T-helper 2 cell treated with Interferon-gamma antibody and Interleukin-4, amounts not matched to agents 5 μg/mL and 100 μg/mL, for 36 hours (primary cell): ENCODE measurements around the gene NLGN4X.

Experiments
- DNase-seq: peaks from one replicate; pipeline ENCODE4 v3.0.0; 2021; ENCODE audit warnings: low spot score
- H3K27ac Mint-ChIP-seq: one replicate; pipeline ENCODE4 v1.8.0; 2021; ENCODE audit warnings: mild to moderate bottlenecking, mixed read lengths
- H3K27me3 Mint-ChIP-seq: one replicate; pipeline ENCODE4 v1.8.0; 2021; ENCODE audit warnings: low read depth, mixed read lengths
- H3K36me3 Mint-ChIP-seq: one replicate; pipeline ENCODE4 v1.8.0; 2021; ENCODE audit warnings: low read depth, mixed read lengths
- H3K4me1 Mint-ChIP-seq: one replicate; pipeline ENCODE4 v1.8.0; 2021; ENCODE audit warnings: low read depth, mixed read lengths
- H3K4me3 Mint-ChIP-seq: one replicate; pipeline ENCODE4 v1.8.0; 2022; ENCODE audit warnings: mild to moderate bottlenecking, moderate library complexity, mixed read lengths
- H3K9me3 Mint-ChIP-seq: one replicate; pipeline ENCODE4 v1.8.0; 2021; ENCODE audit warnings: mixed read lengths

Gene NLGN4X

GRCh38 chrX:6199486-6199885, 29.2 kb downstream of the NLGN4X start:
- H3K4me3 Mint-ChIP-seq = no peak overlapping the region
- H3K4me1 Mint-ChIP-seq = no peaks in the 10 kb centered on the region

GRCh38 chrX:6187256-6187655, 41.4 kb downstream of the NLGN4X start:
- no peaks in the 10 kb centered on the region for H3K27me3 Mint-ChIP-seq
- DNase-seq = no peak
- H3K27ac Mint-ChIP-seq = no peak overlapping the region
- no peaks in the 10 kb centered on the region for H3K9me3 Mint-ChIP-seq
- no peak overlapping the region for H3K4me3 Mint-ChIP-seq
- H3K4me1 Mint-ChIP-seq = no peaks in the 10 kb centered on the region
- H3K36me3 Mint-ChIP-seq = no peaks in the 10 kb centered on the region

More at GRCh38 chrX:6199486-6199885, 29.2 kb downstream of the NLGN4X start:
- Mint-ChIP-seq H3K9me3 (no peaks in the 10 kb centered on the region), H3K27ac (no peak overlapping the region), H3K27me3 (no peaks in the 10 kb centered on the region), H3K36me3 (no peaks in the 10 kb centered on the region)
- no peak for DNase-seq

GRCh38 chrX:6184900-6185515, 43.7 kb downstream of the NLGN4X start:
- H3K27ac Mint-ChIP-seq = no peak overlapping the region

GRCh38 chrX:6175914-6176313, 52.8 kb downstream of the NLGN4X start:
- no peak overlapping the region for H3K4me3 Mint-ChIP-seq
- no peaks in the 10 kb centered on the region for H3K9me3 Mint-ChIP-seq
- H3K36me3 Mint-ChIP-seq = no peaks in the 10 kb centered on the region
- no peaks in the 10 kb centered on the region for H3K4me1 Mint-ChIP-seq
- H3K27me3 Mint-ChIP-seq = no peaks in the 10 kb centered on the region
- no peak for DNase-seq
- H3K27ac Mint-ChIP-seq = no peak overlapping the region

More at GRCh38 chrX:6184900-6185515, 43.7 kb downstream of the NLGN4X start:
- no peak overlapping the region for H3K4me3 Mint-ChIP-seq
- no peaks in the 10 kb centered on the region for H3K9me3 Mint-ChIP-seq
- DNase-seq = no peak
- no peaks in the 10 kb centered on the region for H3K4me1 Mint-ChIP-seq
- no peaks in the 10 kb centered on the region for H3K36me3 Mint-ChIP-seq
- no peaks in the 10 kb centered on the region for H3K27me3 Mint-ChIP-seq

- no peak for DNase-seq
- Mint-ChIP-seq H3K4me3 (no peak overlapping the region), H3K27ac (no peak overlapping the region), H3K4me1 (no peaks in the 10 kb centered on the region), H3K27me3 (no peaks in the 10 kb centered on the region), H3K36me3 (no peaks in the 10 kb centered on the region), H3K9me3 (no peaks in the 10 kb centered on the region)
Observed at GRCh38 chrX:6170424-6170823, 58.2 kb downstream of the NLGN4X start.

- Mint-ChIP-seq H3K27ac (no peak overlapping the region), H3K4me3 (no peak overlapping the region), H3K27me3 (no peaks in the 10 kb centered on the region), H3K9me3 (no peaks in the 10 kb centered on the region), H3K36me3 (no peaks in the 10 kb centered on the region), H3K4me1 (no peaks in the 10 kb centered on the region)
- no peak for DNase-seq
Observed at GRCh38 chrX:6169407-6169806, 59.3 kb downstream of the NLGN4X start.

GRCh38 chrX:6163721-6164120, 64.9 kb downstream of the NLGN4X start:
- Mint-ChIP-seq H3K4me1 (no peaks in the 10 kb centered on the region), H3K27ac (no peak overlapping the region), H3K4me3 (no peak overlapping the region), H3K9me3 (no peaks in the 10 kb centered on the region), H3K27me3 (no peaks in the 10 kb centered on the region), H3K36me3 (no peaks in the 10 kb centered on the region)
- no peak for DNase-seq

- Mint-ChIP-seq H3K4me1 (no peaks in the 10 kb centered on the region), H3K27me3 (no peaks in the 10 kb centered on the region), H3K27ac (no peak overlapping the region), H3K4me3 (no peak overlapping the region), H3K9me3 (no peaks in the 10 kb centered on the region), H3K36me3 (no peaks in the 10 kb centered on the region)
- DNase-seq = no peak
Observed at GRCh38 chrX:6159468-6159867, 69.2 kb downstream of the NLGN4X start.

GRCh38 chrX:6151971-6152370, 76.7 kb downstream of the NLGN4X start:
- Mint-ChIP-seq H3K36me3 (no peaks in the 10 kb centered on the region), H3K27ac (no peak overlapping the region), H3K4me1 (no peaks in the 10 kb centered on the region), H3K27me3 (no peaks in the 10 kb centered on the region), H3K4me3 (no peak overlapping the region), H3K9me3 (no peaks in the 10 kb centered on the region)
- DNase-seq = no peak

GRCh38 chrX:6149060-6149872, 79.4 kb downstream of the NLGN4X start:
- no peak overlapping the region for H3K27ac Mint-ChIP-seq
- no peaks in the 10 kb centered on the region for H3K36me3 Mint-ChIP-seq
- H3K9me3 Mint-ChIP-seq = no peaks in the 10 kb centered on the region
- no peaks in the 10 kb centered on the region for H3K4me1 Mint-ChIP-seq
- no peak for DNase-seq
- H3K4me3 Mint-ChIP-seq = no peak overlapping the region
- no peaks in the 10 kb centered on the region for H3K27me3 Mint-ChIP-seq

GRCh38 chrX:6134255-6134654, 94.4 kb downstream of the NLGN4X start:
- H3K36me3 Mint-ChIP-seq = no peaks in the 10 kb centered on the region
- no peaks in the 10 kb centered on the region for H3K27me3 Mint-ChIP-seq
- DNase-seq = no peak
- H3K4me1 Mint-ChIP-seq = no peaks in the 10 kb centered on the region
- no peak overlapping the region for H3K4me3 Mint-ChIP-seq
- H3K9me3 Mint-ChIP-seq = no peaks in the 10 kb centered on the region
- H3K27ac Mint-ChIP-seq = no peak overlapping the region

GRCh38 chrX:6132970-6133369, 95.7 kb downstream of the NLGN4X start:
- Mint-ChIP-seq H3K27ac (no peak overlapping the region), H3K36me3 (no peaks in the 10 kb centered on the region), H3K4me1 (no peaks in the 10 kb centered on the region), H3K4me3 (no peak overlapping the region), H3K27me3 (no peaks in the 10 kb centered on the region), H3K9me3 (no peaks in the 10 kb centered on the region)
- no peak for DNase-seq

- Mint-ChIP-seq H3K9me3 (no peaks in the 10 kb centered on the region), H3K36me3 (no peaks in the 10 kb centered on the region), H3K4me1 (no peaks in the 10 kb centered on the region)
Observed at GRCh38 chrX:6131287-6131686, 97.4 kb downstream of the NLGN4X start.

GRCh38 chrX:6129195-6129594, 99.5 kb downstream of the NLGN4X start:
- no peaks in the 10 kb centered on the region for H3K27me3 Mint-ChIP-seq
- H3K9me3 Mint-ChIP-seq = no peaks in the 10 kb centered on the region
- no peaks in the 10 kb centered on the region for H3K36me3 Mint-ChIP-seq
- DNase-seq = no peak
- H3K4me1 Mint-ChIP-seq = no peaks in the 10 kb centered on the region
- H3K27ac Mint-ChIP-seq = no peak overlapping the region
- no peak overlapping the region for H3K4me3 Mint-ChIP-seq

More at GRCh38 chrX:6131287-6131686, 97.4 kb downstream of the NLGN4X start:
- Mint-ChIP-seq H3K4me3 (no peak overlapping the region), H3K27me3 (no peaks in the 10 kb centered on the region), H3K27ac (no peak overlapping the region)
- DNase-seq = no peak
